Osteocyte (in vitro differentiated cells): ENCODE results near the gene XPOT. TPM values are rescaled to one million over a fixed set of nuclear protein-coding genes. Genes with fewer than 3 reads are reported as not detected.
A peak's percentile ranks its signal among the peaks of the same experiment; 100 is the strongest.

ENCODE experiments used
- DNase-seq: peaks from one replicate; pipeline ENCODE4 v3.0.0; 2021; ENCODE audit warnings: mixed read lengths; ENCODE audit not compliant: unreplicated experiment; ENCODE audit errors: extremely low spot score
- H3K27ac Mint-ChIP-seq: one replicate; pipeline ENCODE4 v1.8.0; 2021; ENCODE audit warnings: mild to moderate bottlenecking, mixed read lengths; ENCODE audit not compliant: unreplicated experiment
- H3K27me3 Mint-ChIP-seq: one replicate; pipeline ENCODE4 v1.8.0; 2021; ENCODE audit warnings: mixed read lengths; ENCODE audit not compliant: unreplicated experiment
- H3K36me3 Mint-ChIP-seq: one replicate; pipeline ENCODE4 v1.8.0; 2021; ENCODE audit warnings: mixed read lengths; ENCODE audit not compliant: unreplicated experiment
- H3K4me1 Mint-ChIP-seq: one replicate; pipeline ENCODE4 v1.8.0; 2021; ENCODE audit warnings: mixed read lengths; ENCODE audit not compliant: unreplicated experiment
- H3K4me3 Mint-ChIP-seq: one replicate; pipeline ENCODE4 v1.8.0; 2021; ENCODE audit warnings: mild to moderate bottlenecking, moderate library complexity, mixed read lengths; ENCODE audit not compliant: unreplicated experiment
- H3K9me3 Mint-ChIP-seq: one replicate; pipeline ENCODE4 v1.8.0; 2021; ENCODE audit warnings: mixed read lengths; ENCODE audit not compliant: unreplicated experiment
- CTCF ChIP-seq: fragments of 200-600 bp; sonication (generic); IDR thresholded peaks from 2 replicates; pipeline ENCODE4 v1.5.0; 2021; ENCODE audit warnings: antibody characterized with exemption, mild to moderate bottlenecking, moderate library complexity
- total RNA-seq: library from RNA; stranded (reverse); gene quantifications from 2 replicates; pipeline ENCODE4 v1.2.1, GENCODE V29; 2021

The XPOT gene
- total RNA-seq, 1 donor from 2014 or later = 171 TPM

GRCh38 chr12:64451687-64452558, 47.7 kb downstream of the XPOT start, which contains the start of gene TBK1:
Gene TBK1 (plus strand): TSS chr12:64452120. CDS start chr12:64455871, 3,751 bp downstream.
- Mint-ChIP-seq H3K4me3 (peak within 1 kb of the TSS; percentile 95), H3K36me3 (peaks cover 26% of the 10 kb centered on the region), H3K27ac (peak within 1 kb of the TSS; percentile 98), H3K9me3 (no peaks in the 10 kb centered on the region), H3K27me3 (no peaks in the 10 kb centered on the region), H3K4me1 (peaks cover 38% of the 10 kb centered on the region)
- TF ChIP-seq CTCF = no peak
- DNase-seq = peak; percentile 97

- Mint-ChIP-seq H3K27ac (peak overlapping the region; percentile 98), H3K4me1 (peaks cover 38% of the 10 kb centered on the region), H3K27me3 (no peaks in the 10 kb centered on the region), H3K9me3 (no peaks in the 10 kb centered on the region), H3K4me3 (peak overlapping the region; percentile 92), H3K36me3 (peaks cover 20% of the 10 kb centered on the region)
- no peak for TF ChIP-seq CTCF
- no peak for DNase-seq
Observed at GRCh38 chr12:64452559-64453329, 48.6 kb downstream of the XPOT start.

GRCh38 chr12:64455506-64455905, 51.3 kb downstream of the XPOT start:
- Mint-ChIP-seq H3K27ac (no peak overlapping the region), H3K27me3 (no peaks in the 10 kb centered on the region), H3K36me3 (peaks cover 15% of the 10 kb centered on the region), H3K9me3 (no peaks in the 10 kb centered on the region), H3K4me3 (no peak overlapping the region), H3K4me1 (peaks cover 45% of the 10 kb centered on the region)
- no peak for DNase-seq
- no peak for TF ChIP-seq CTCF

- peak overlapping the region; percentile 45 for H3K27ac Mint-ChIP-seq
- H3K36me3 Mint-ChIP-seq = peaks cover 17% of the 10 kb centered on the region
- DNase-seq = no peak
- H3K27me3 Mint-ChIP-seq = no peaks in the 10 kb centered on the region
- H3K9me3 Mint-ChIP-seq = no peaks in the 10 kb centered on the region
- no peak for TF ChIP-seq CTCF
- H3K4me1 Mint-ChIP-seq = peaks cover 39% of the 10 kb centered on the region
- H3K4me3 Mint-ChIP-seq = no peak overlapping the region
Observed at GRCh38 chr12:64456119-64456518, 51.9 kb downstream of the XPOT start.

GRCh38 chr12:64457032-64457431, 52.8 kb downstream of the XPOT start:
- Mint-ChIP-seq H3K27me3 (no peaks in the 10 kb centered on the region), H3K4me3 (no peak overlapping the region), H3K9me3 (no peaks in the 10 kb centered on the region), H3K36me3 (peaks cover 17% of the 10 kb centered on the region), H3K4me1 (peaks cover 40% of the 10 kb centered on the region), H3K27ac (no peak overlapping the region)
- TF ChIP-seq CTCF = no peak
- no peak for DNase-seq
